HG03457 (cell line): ENCODE results near the gene RCAN3.
"Not testable (repeated sequence)": the region's sequence is repeated elsewhere in the genome, so short reads cannot be mapped to it uniquely, and the experiment has no call there.

Source experiments
- ATAC-seq: cut with Tn5 transposase; IDR thresholded peaks from one replicate; pipeline ENCODE4 v1.9.1; 2021; ENCODE audit warnings: moderate number of reproducible peaks; ENCODE audit not compliant: unreplicated experiment

RCAN3 gene

DNA sequence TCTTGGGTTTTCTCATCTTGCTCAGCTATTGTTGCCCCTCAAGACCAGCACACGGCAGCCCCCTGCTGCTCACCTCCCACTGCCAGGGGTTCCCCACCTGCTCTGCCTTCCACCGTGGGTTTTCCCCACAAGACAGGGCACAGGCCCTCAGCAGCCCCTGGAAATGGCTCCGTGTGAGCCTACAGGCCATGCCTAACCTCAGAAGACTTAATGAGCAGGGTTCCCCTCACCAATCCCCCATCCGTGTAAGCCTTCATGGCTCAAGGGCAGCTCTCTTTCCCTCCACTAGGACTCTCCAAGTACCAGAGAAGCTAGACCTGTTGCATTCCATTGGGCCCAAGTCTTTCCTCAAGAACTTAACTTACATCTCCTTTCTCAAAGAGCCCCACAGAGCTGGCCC, 18.4 kb upstream of the RCAN3 start:
- ATAC-seq: no peak

DNA sequence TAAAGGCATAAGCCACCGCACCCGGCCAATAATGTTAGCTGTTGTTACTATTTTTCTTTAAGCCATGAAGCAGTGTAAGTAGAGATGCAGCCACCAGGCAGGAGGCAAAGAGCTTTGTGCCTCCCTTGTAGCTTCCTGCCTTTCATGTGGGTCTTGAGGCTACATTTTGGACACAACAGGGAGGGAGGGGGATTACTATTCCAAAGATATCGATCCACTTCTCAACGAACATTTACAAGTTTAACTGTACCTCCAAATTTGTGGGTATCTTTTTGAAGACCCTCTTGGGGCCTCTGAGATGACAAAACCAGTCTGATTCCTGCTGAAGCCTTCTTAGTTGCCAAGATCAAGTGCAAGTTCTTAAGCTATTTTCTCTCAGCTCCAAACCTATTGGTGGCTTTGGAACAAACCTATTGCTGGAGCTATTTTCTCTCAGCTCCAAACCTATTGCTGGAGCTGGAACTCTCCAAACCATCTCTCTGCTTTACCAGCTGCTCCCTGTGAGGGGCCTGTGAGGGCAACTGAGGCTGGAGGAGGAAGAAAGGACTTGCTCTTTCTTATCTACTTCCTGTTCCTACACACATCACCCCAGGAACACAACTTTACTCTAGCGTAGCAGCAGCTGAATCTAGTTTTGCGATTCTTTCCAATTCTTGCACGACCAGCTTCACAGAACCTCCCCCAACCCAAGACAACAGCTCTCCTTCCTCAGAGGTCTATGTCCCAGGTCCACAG, 16.1 kb upstream of the RCAN3 start:
- no peak for ATAC-seq

DNA sequence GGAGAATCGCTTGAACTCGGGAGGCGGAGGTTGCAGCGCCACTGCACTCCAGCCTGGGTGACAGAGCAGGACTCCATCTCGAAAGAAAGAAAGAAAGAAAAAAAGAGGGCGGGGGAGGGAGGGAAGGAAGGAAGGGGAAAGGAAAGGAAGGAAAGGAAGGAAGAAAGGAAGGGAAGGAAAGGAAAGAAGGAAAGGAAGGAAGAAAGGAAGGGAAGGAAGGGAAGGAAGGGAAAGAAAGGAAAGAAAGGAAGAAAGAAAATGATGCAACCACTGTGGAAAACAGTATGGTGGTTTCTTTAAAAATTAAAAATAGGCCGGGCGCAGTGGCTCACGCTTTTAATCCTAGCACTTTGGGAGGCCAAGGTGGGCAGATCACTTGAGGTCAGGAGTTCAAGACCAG, 15.2 kb upstream of the RCAN3 start:
- no peak for ATAC-seq

DNA sequence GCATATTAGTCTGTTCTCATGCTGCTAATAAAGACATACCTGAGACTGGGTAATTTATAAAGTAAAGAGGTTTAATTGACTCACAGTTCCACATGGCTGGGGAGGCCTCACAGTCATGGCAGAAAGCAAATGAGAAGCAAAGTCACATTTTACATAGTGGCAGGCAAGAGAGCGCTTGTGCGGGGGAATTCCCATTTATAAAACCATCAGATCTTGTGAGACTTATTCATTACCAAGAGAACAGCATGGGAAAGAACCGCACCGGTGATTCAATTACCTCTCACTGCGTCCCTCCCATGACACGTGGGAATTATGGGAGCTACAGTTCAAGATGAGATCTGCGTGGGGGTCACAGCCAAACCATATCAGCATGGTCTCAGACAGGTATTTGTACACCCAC, 14.5 kb upstream of the RCAN3 start:
- not testable (repeated sequence) for ATAC-seq

DNA sequence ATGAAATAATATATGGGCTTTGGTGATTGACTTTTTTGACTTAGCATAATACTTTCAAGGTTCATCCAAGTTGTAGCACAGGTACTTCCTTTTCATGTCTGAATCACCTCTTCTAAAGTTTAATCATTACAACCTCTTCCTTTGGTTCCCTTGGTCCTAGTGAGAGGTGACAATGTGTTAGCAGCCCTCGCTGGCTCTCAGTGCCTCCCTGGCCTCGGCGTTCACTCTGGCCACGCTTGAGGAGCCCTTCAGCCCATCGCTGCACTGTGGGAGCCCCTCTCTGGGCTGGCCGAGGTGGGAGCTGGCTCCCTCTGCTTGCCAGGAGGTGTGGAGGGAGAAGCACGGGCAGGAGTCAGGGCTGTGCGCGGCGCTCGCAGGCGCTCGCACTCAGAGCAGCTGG, 13.0 kb upstream of the RCAN3 start:
- no peak for ATAC-seq

DNA sequence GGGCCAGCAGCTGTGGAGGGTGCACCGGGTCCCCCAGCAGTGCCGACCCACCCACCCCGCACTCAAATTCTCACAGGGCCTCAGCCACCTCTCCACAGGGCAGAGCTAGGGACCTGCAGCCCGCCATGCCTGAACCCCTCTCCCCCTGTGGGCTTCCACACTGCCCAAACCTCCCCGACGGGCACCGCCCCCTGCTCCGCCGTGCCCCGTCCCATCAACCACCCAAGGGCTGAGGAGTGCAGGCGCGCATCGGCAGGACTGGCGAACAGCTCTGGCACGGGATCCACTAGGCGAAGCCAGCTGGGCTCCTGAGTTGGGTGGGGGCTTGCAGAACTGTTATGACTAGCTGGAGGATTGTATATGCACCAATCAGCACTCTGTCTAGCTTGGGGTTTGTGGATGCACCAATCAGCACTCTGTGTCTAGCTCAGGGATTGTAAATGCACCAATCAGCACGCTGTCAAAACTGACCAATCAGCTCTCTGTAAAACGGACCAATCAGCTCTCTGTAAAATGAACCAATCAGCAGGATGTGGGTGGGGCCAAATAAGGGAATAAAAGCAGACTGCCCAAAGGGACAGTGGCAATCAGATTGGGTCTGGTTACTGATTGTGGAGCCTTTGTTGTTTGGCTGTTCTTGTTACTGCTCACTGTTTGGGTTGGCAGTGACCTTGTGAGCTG, 12.4 kb upstream of the RCAN3 start:
- ATAC-seq: no peak

DNA sequence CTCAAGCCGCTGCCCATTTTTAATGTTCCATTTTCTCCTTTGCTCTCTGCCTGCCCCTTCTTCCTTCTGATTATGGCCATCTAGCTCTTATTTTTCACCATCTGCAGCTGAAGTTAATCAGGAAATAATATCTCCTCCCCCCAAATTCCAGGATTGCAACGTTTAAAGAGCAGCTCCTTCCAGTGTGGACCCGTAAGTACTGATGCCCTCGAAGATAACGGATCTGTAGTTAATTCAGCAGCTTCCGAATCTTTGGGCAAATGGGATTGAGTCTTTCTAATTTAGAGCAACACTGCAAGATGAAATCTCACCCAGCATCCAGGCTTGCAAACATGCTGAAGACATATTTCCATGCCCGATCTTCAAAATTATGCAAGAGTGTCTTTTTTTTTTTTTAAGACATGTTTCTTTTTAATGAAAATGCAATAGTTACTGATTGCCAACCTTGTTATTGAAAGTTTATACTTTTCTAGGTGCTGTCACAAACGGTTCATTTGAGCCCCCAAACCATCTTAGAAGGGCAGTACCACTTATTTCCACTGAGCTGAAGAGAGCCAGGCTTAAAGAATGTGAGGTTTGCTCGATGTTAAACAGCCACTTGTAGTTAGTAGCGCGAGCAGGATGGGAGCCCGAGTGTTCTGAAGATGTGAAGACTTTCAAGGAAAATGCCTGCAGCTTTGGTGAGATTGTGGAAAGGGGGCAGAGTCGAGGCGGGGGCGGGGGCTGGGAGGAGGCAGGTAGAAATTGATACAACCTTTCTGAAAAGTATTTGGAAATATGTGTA, 10.9 kb upstream of the RCAN3 start:
- no peak for ATAC-seq

DNA sequence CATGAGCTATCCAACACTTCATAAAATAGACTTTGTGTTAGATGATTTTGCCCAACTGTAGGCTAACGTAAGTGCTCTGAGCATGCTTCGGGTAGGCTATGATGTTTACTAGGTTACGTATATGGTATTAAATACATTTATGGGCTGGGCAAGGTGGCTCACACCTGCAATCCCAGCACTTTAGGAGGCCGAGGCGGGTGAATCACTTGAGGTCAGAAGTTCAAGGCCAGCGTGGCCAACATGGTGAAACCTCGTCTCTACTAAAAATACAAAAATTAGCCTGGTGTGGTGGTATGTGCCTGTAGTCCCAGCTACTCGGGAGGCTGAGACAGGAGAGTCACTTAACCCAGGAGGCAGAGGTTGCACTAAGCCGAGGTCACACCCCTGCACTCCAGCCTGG, 9.7 kb upstream of the RCAN3 start:
- not testable (repeated sequence) for ATAC-seq

DNA sequence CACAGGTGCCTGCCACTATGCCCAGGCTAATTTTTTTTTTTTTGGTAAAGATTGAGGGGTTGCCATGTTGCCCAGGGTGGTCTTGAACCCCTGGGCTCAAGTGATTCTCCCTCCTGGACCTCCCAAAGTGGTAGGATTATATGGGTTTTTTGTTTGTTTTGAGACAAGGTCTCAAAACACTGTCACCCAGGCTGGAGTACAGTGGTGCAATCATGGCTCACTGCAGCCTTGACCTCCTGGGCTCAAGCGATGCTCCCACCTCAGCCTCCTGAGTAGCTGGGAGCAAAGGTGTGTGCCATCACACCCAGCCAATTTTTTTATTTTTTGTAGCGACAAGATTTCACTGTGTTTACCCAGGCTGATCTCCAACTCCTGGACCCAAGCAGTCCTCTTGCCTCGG, 8.9 kb upstream of the RCAN3 start:
- ATAC-seq: no peak

DNA sequence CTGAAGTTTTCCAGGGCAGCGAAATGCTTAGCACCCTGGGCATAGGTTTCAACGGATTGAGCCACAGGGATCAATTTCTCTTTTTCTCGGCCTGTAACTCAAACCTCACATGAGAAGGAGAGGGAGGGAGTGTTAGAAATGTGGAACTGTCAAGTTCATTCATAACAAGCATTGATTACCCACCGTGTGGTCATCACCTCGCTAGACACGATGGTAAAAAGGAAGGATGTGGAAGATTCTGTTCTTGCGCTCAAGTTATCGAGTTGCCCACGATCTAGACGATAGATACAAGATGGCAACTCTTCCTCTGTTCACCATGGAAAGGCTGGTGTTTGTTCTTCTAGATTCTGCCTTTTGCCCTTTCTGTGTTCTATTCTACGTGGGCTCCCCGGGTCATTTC, 4.0 kb upstream of the RCAN3 start:
- ATAC-seq: no peak

DNA sequence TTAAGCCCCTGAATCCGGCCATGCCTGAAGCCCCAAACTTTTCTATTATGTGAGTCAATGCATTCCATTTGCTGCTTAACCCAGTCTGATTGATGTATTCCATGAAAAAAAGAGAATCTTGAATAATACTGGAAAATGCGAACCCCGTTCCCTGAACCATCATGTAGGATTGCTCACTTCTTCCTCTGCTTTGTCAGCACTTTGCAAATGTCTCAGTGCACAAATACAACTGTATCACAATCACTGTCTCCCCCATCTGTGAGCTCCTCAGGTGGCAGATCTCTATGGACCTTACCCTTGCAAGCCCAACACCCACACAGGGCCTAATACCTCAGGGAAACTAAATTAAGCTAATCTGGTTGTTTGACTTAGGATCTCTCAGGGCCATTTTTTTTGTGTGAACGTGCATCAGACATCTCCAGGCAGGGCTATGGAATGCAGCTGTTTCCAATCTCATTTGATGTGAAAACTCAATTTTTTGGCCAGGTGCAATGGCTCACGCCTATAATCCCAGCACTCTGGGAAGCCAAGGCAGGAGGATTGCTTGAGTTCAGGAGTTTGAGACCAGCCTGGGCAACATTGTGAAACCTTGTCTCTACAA, 2.1 kb upstream of the RCAN3 start:
- ATAC-seq: no peak

DNA sequence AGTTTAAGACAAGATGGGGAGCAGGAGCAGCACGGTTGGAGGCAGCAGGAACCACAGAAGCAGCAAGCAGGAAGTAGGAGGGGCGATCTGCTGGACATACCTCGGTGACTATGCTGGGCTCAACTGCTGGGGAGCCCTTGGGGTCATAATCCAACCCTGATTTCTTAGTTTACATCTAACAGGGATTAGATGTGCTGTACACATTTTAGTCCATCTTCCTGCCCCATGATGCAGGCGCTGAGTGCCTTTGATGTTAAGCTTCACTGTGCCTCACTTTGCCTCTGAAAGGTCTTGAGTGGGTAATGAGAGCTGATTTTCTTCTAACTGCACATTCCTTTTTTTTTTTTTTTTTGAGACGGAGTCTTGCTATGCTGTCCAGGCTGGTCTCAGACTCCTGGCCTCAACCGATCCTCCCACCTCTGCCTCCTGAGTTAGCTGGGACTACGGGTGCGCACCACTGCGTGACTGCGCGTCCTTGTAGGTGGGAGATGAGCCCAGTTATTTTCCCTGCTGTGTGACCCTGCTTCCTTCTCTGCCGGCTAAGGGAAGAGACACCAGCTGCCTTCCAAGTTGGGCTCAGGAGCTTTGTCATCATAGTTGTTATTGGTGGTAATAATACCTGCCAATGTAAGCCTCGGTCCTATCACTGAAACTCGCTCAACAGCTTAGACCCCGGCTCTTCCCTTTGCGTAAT, 1.1 kb upstream of the RCAN3 start:
- no peak for ATAC-seq

DNA sequence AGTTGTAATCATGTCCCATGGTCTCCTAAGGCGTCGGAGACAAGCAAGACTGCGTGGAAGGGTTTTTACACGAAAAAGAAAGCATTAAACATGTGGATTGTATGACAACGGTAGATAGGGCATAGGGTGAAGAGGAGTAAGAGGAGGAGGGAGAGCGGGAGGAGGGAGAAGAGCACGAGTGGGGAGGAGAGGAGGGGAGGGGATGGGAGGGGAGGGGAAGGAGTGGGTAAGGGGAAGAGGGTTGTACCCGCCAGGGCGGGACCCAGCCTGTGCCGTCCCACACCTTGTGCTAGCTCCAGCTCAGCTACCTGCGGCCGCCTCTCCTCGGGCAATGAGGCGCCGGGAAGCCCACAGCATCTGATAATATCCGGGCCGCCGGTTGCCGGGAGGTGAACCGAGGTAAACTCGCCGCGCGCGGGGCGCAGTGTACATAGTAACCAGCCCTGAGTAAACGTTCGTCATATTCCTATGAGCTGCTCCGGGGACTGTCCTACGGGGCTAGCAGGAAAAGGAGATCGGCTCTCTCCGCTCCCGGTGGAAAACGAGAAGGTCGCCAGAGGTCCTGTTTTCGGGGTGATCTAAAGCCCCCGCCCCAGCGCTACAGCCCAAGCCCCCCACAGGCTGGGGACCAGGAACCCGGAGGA, 449 bp upstream of the RCAN3 start:
- ATAC-seq: no peak

DNA sequence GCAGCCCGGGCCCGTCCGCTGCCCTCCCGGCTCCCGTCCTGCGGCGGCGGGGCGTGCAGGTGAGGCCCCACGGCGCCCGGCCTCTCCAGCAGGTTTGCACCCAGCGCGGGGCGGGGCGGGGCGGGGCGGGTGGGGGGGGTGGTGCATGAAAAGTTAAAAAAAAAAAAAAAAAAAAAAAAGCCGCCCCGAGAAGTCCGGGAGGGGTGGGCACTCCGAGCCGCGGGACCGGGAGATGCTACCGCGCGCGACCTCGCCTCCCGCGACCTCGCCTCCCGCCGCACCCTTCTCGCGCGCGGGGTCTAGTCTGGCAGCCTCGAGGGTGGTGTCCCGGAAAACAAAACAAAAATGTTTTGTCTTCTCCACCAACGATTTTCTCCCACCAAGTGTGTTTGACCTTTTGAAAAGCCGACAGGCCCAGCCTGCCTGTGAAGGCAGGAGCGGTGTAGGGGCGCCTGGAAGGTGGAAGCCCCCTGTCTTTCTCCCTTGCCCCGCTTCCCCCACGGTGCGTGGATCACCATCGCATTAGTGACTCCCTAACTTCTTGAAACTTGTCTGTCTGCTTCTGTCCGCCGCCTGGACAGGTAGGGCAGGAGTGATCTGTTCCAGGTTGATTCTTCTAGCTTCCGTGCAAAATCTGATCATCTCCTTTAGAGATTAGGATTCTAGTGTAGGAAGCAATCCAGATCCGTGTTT, 569 bp downstream of the RCAN3 start:
- ATAC-seq: no peak

DNA sequence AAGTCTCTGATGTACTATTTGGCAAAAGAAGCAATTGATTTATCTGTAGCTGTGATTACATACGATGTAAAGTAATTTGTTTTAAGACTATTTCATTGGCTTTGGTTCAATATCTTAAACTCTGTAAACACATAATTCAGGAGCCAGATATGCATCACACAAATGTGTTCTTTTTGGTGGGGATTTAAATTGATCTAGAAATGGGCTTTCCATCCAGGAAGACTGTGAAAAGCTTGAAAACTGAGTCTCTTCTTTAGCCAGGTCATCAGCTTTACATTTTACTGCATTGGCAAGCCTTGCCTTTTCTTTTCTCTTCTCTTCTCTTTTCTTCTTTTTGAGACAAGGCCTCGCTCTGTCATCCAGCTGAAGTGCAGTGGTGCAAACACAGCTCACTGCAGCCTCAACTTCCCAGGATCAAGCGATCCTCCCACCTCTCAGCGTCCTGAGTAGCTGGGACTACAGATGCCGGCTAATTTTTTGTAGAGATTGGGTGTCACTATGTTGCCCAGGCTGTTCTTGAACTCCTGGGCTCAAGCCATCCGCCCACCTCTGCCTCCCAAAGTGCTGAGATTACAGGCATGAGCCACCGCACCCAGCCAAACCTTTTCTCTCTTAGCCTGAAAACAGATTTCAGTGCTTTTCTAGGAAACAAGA, 1.4 kb downstream of the RCAN3 start:
- no peak for ATAC-seq

DNA sequence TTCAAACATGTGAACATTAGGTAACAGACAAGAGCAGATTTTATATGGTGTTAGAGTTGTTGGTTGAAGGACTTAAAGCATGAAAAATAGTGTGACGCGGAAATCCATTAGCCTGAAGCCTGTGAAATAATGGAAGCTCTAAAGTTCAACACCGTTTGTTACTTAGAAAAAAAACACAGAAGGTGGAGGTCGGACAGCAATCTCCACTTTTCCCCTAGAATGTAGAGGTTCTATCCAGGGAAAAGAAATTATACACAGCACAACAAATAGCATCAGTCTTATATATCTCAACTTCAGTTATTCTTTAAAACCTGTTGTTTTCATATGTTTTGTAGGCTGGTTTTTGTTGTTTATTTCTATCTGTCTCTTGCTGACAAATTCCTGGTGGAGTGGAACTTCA, 1.9 kb downstream of the RCAN3 start:
- ATAC-seq: no peak

DNA sequence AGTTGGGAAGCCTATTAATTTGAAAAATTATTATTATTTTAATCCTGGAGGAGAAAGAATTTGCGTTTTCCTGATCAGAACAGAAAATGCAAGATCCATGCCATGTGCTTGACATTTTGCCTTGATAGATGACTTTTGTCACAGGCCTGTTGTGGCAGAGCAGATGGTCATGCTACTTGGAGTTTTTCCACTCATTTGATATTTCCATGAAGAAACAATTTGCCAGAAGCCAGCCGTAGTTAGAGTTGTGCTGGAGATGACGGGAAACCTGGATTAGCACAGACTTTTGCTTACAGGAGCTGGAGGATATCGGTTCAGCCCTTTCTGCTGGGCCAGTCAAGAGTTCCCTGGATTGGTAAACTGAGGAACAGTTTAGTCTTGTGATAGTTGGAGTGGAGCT, 3.2 kb downstream of the RCAN3 start:
- ATAC-seq: no peak

DNA sequence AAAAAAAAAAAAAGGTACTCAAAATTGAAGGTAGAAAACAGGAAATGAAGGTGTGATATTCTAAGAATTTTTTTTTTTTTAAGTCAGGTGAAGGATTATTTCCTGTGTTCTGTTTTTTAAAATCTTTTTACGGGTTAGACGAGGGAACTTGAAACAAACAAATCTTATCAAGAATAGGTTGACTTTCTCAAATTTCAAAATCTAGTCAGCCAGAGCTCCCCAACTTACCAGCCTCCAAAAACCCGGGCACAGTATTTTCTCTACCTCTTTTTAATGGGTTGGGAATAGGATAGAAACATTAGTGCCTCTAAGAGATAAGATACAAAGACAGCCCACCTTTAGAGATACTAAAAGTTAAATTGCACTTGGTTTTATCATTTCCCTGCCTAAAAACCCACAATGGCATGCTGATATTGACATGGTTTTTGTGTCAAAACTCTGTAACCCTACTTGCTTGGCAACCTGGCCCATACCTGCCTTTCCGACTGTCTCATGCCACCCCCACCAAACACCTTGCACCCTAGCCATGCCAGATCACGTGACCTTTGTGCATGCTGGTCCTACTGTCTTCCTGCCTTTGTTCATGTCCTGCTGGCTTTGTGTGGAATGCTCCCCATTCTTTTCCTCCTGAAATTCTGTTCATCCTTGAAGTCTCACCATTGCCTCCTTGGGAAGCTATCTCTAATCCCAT, 4.2 kb downstream of the RCAN3 start:
- ATAC-seq: no peak

DNA sequence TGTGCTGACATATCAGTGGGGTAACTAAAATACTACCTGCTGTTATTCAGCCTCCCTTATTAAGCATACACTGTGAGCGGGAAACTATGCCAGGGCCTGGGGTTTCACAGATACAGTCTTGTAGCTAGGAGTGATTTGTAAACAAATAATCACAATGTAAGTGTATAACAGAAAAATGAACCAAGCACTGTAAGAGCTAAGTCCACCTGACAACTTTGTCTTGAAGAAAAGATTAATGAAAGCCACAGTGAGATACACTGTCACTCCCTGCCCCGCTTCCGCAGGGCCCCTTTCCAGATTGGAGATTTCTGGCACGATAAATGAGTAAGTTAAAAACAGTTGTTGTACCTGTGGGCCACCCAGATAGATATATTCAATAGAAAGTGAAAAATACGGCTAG, 4.8 kb downstream of the RCAN3 start:
- ATAC-seq: no peak
